ENCODE data around the gene ZNF892.
A peak's percentile ranks its signal among the peaks of the same experiment; 100 is the strongest.
"Not testable (repeated sequence)": the region's sequence is repeated elsewhere in the genome, so short reads cannot be mapped to it uniquely, and the experiment has no call there.

The ZNF892 gene

GRCh38 chr2:95203911-95204310, 3.4 kb upstream of the ZNF892 start:
- no peak overlapping the region for H3K4me3 Mint-ChIP-seq
- no peaks in the 10 kb centered on the region for H3K27me3 Mint-ChIP-seq
- H3K4me1 Mint-ChIP-seq: peaks cover 17% of the 10 kb centered on the region
- ATAC-seq (no peak), DNase-seq (no peak)
- H3K9me3 Mint-ChIP-seq: peaks cover 2 to 7% of the 10 kb centered on the region in 2 donors
- H3K27ac Mint-ChIP-seq: no peak overlapping the region

GRCh38 chr2:95204396-95204795, 2.9 kb upstream of the ZNF892 start:
- Mint-ChIP-seq H3K27ac (no peak overlapping the region), H3K9me3 (peaks cover 7 to 12% of the 10 kb centered on the region in 2 donors), H3K27me3 (no peaks in the 10 kb centered on the region), H3K4me3 (no peak overlapping the region), H3K4me1 (peaks cover 22% of the 10 kb centered on the region)
- DNase-seq (no peak), ATAC-seq (no peak)

GRCh38 chr2:95206096-95206495, 1.2 kb upstream of the ZNF892 start:
- ATAC-seq (no peak), DNase-seq (no peak)
- H3K4me3 Mint-ChIP-seq: peak overlapping the region; percentile 95 to 97
- H3K4me1 Mint-ChIP-seq: peaks cover 25% of the 10 kb centered on the region
- H3K9me3 Mint-ChIP-seq: peaks cover 22 to 23% of the 10 kb centered on the region in 2 donors
- H3K27me3 Mint-ChIP-seq: no peaks in the 10 kb centered on the region
- H3K27ac Mint-ChIP-seq: no peak overlapping the region

- Mint-ChIP-seq H3K27me3 (no peaks in the 10 kb centered on the region), H3K27ac (no peak overlapping the region), H3K4me3 (peak overlapping the region; percentile 95 to 97), H3K9me3 (peaks cover 29 to 30% of the 10 kb centered on the region in 2 donors), H3K4me1 (peaks cover 25% of the 10 kb centered on the region)
- no peak for DNase-seq
- no peak for ATAC-seq
Measured at GRCh38 chr2:95208106-95208505, 785 bp downstream of the ZNF892 start.

GRCh38 chr2:95215018-95215612, 7.8 kb downstream of the ZNF892 start:
- Mint-ChIP-seq H3K4me1 (no peaks in the 10 kb centered on the region), H3K27ac (no peak overlapping the region), H3K9me3 (peaks cover 62 to 75% of the 10 kb centered on the region in 2 donors), H3K4me3 (no peak overlapping the region), H3K27me3 (no peaks in the 10 kb centered on the region)
- DNase-seq (no peak), ATAC-seq (no peak)

- Mint-ChIP-seq H3K4me1 (no peaks in the 10 kb centered on the region), H3K4me3 (no peak overlapping the region), H3K27ac (no peak overlapping the region), H3K9me3 (peaks cover 60 to 67% of the 10 kb centered on the region in 2 donors), H3K27me3 (no peaks in the 10 kb centered on the region)
- ATAC-seq: no peak
- DNase-seq: no peak
Measured at GRCh38 chr2:95220449-95220848, 13.1 kb downstream of the ZNF892 start.

GRCh38 chr2:95225658-95226057, 18.3 kb downstream of the ZNF892 start:
- no peaks in the 10 kb centered on the region for H3K27me3 Mint-ChIP-seq
- H3K4me3 Mint-ChIP-seq: no peak overlapping the region
- DNase-seq (no peak), ATAC-seq (no peak)
- no peaks in the 10 kb centered on the region for H3K4me1 Mint-ChIP-seq
- no peak overlapping the region for H3K27ac Mint-ChIP-seq
- peaks cover 47 to 61% of the 10 kb centered on the region in 2 donors for H3K9me3 Mint-ChIP-seq

GRCh38 chr2:95231723-95232122, 24.4 kb downstream of the ZNF892 start:
- Mint-ChIP-seq H3K4me3 (no peak overlapping the region), H3K9me3 (peaks cover 22 to 55% of the 10 kb centered on the region in 2 donors)
- no peak for ATAC-seq

GRCh38 chr2:95232232-95232631, 24.9 kb downstream of the ZNF892 start:
- peaks cover 17 to 53% of the 10 kb centered on the region in 2 donors for H3K9me3 Mint-ChIP-seq

More at GRCh38 chr2:95231723-95232122, 24.4 kb downstream of the ZNF892 start:
- Mint-ChIP-seq H3K4me1 (no peaks in the 10 kb centered on the region), H3K27ac (no peak overlapping the region), H3K27me3 (no peaks in the 10 kb centered on the region)
- DNase-seq: peak; percentile 5 to 15

GRCh38 chr2:95234286-95234785, 27.0 kb downstream of the ZNF892 start:
- DNase-seq: no peak
- ATAC-seq: no peak
- no peak overlapping the region for H3K27ac Mint-ChIP-seq
- no peaks in the 10 kb centered on the region for H3K4me1 Mint-ChIP-seq
- peaks cover 20 to 53% of the 10 kb centered on the region in 2 donors for H3K9me3 Mint-ChIP-seq
- no peak overlapping the region for H3K4me3 Mint-ChIP-seq
- no peaks in the 10 kb centered on the region for H3K27me3 Mint-ChIP-seq

More at GRCh38 chr2:95232232-95232631, 24.9 kb downstream of the ZNF892 start:
- DNase-seq: no peak
- Mint-ChIP-seq H3K27me3 (no peaks in the 10 kb centered on the region), H3K4me1 (no peaks in the 10 kb centered on the region), H3K4me3 (no peak overlapping the region), H3K27ac (no peak overlapping the region)
- no peak for ATAC-seq

- DNase-seq (no peak), ATAC-seq (no peak)
- H3K9me3 Mint-ChIP-seq: peaks cover 17 to 53% of the 10 kb centered on the region in 2 donors
- H3K27ac Mint-ChIP-seq: no peak overlapping the region
- no peaks in the 10 kb centered on the region for H3K27me3 Mint-ChIP-seq
- no peaks in the 10 kb centered on the region for H3K4me1 Mint-ChIP-seq
- H3K4me3 Mint-ChIP-seq: no peak overlapping the region
Measured at GRCh38 chr2:95234816-95235215, 27.5 kb downstream of the ZNF892 start.

- no peaks in the 10 kb centered on the region for H3K4me1 Mint-ChIP-seq
- no peak overlapping the region for H3K4me3 Mint-ChIP-seq
- ATAC-seq (no peak), DNase-seq (no peak)
- no peaks in the 10 kb centered on the region for H3K27me3 Mint-ChIP-seq
- peaks cover 33 to 73% of the 10 kb centered on the region in 2 donors for H3K9me3 Mint-ChIP-seq
- no peak overlapping the region for H3K27ac Mint-ChIP-seq
Measured at GRCh38 chr2:95238131-95238530, 30.8 kb downstream of the ZNF892 start.

GRCh38 chr2:95240091-95240490, 32.8 kb downstream of the ZNF892 start:
- H3K27me3 Mint-ChIP-seq: no peaks in the 10 kb centered on the region
- no peak overlapping the region for H3K27ac Mint-ChIP-seq
- peaks cover 40 to 66% of the 10 kb centered on the region in 2 donors for H3K9me3 Mint-ChIP-seq
- DNase-seq: no peak
- no peak for ATAC-seq
- no peak overlapping the region for H3K4me3 Mint-ChIP-seq
- no peaks in the 10 kb centered on the region for H3K4me1 Mint-ChIP-seq

- ATAC-seq: no peak
- DNase-seq: no peak
- H3K27me3 Mint-ChIP-seq: no peaks in the 10 kb centered on the region
- no peak overlapping the region for H3K4me3 Mint-ChIP-seq
- H3K27ac Mint-ChIP-seq: no peak overlapping the region
- H3K9me3 Mint-ChIP-seq: peaks cover 41 to 70% of the 10 kb centered on the region in 2 donors
- H3K4me1 Mint-ChIP-seq: no peaks in the 10 kb centered on the region
Measured at GRCh38 chr2:95240556-95240955, 33.2 kb downstream of the ZNF892 start.

GRCh38 chr2:95242084-95242483, 34.8 kb downstream of the ZNF892 start:
- H3K4me1 Mint-ChIP-seq, DNase-seq, H3K27me3 Mint-ChIP-seq, H3K27ac Mint-ChIP-seq, H3K4me3 Mint-ChIP-seq, ATAC-seq: not testable (repeated sequence)
- peaks cover 33 to 77% of the 10 kb centered on the region in 2 donors for H3K9me3 Mint-ChIP-seq

Measured in stimulated activated naive CD8-positive, alpha-beta T cell treated with anti-CD3 and anti-CD28 coated beads, Interleukin-15, amount 100 ng/mL, for 72 hours (primary cell).